Tibial nerve (tissue), 4 donors: ENCODE data around the gene SART3.

ENCODE experiments used
- EP300 ChIP-seq, 2 donors: sonication (generic); formaldehyde crosslinking; IDR thresholded peaks; one replicate each; pipeline ENCODE4 v1.6.1; 2017; ENCODE audit warnings: antibody characterized with exemption in 2 of 2, mild to moderate bottlenecking in 1 of 2
- POLR2A ChIP-seq, 2 donors: fragments of 450-650 bp; IDR thresholded peaks; one replicate each; pipeline ENCODE4 v1.6.1; 2017; ENCODE audit warnings: antibody characterized with exemption in 2 of 2, mild to moderate bottlenecking in 2 of 2, moderate library complexity in 2 of 2
- TF ChIP-seq, protein P1 (sequence below), 5 experiments: fragments of 200-600 bp in 3 of 5; fragments of 450-650 bp in 2 of 5; sonication (generic) in 3 of 5; IDR thresholded peaks; one replicate each; pipeline ENCODE4 v1.5.1; 2016 to 2019; ENCODE audit warnings: antibody characterized with exemption in 5 of 5, mild to moderate bottlenecking in 3 of 5, moderate library complexity in 2 of 5

- TF ChIP-seq, protein P1, sequence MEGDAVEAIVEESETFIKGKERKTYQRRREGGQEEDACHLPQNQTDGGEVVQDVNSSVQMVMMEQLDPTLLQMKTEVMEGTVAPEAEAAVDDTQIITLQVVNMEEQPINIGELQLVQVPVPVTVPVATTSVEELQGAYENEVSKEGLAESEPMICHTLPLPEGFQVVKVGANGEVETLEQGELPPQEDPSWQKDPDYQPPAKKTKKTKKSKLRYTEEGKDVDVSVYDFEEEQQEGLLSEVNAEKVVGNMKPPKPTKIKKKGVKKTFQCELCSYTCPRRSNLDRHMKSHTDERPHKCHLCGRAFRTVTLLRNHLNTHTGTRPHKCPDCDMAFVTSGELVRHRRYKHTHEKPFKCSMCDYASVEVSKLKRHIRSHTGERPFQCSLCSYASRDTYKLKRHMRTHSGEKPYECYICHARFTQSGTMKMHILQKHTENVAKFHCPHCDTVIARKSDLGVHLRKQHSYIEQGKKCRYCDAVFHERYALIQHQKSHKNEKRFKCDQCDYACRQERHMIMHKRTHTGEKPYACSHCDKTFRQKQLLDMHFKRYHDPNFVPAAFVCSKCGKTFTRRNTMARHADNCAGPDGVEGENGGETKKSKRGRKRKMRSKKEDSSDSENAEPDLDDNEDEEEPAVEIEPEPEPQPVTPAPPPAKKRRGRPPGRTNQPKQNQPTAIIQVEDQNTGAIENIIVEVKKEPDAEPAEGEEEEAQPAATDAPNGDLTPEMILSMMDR (IDR thresholded peaks at IDR 0.05): no peak
- TF ChIP-seq POLR2A (IDR thresholded peaks at IDR 0.05): no peak
- TF ChIP-seq EP300 (IDR thresholded peaks at IDR 0.05): no peak
Measured at GRCh38 chr12:108572166-108572790, 11.3 kb upstream of the SART3 start.
